GM19372 (cell line): ENCODE results near the gene ZC3H7B.

Experiments
- ATAC-seq: cut with Tn5 transposase; IDR thresholded peaks from one replicate; pipeline ENCODE4 v1.9.1; 2021; ENCODE audit warnings: mild to moderate bottlenecking, low read depth, moderate library complexity; ENCODE audit not compliant: unreplicated experiment

The ZC3H7B gene

DNA sequence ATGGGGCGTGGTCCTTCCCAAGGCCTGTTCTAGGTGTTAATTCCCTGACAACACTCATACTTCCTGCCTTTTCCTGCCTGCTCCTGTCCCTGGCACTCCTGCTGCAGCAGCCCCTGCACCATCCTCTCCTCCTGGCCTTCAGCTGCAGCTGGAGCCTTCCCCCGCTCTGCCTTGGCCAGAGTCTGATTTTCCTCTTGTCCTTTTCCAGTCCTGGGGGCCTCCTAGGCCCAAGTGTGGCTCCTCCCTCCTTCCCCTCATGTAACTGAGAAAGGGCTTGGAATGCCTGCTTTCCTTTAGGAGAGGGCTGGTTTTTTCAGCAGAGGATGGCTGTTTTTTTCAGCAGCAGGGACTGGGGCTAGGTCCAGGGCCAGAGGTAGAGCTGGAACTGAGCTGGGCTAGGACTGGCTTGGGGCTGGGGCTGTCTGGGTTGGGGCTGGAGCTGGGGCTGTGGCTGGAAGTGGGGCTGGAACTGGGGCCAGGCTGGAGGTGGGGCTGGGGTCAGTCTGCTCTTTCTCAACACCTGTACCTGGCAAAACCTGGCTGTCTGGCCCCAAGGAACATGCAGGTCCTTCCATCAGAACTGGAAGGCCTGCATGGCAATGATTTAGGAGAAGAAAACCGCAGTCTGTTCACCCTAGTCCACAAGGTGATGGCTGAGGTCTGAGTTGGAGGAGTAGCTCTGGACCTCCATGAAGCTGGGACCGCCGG, 23.6 kb downstream of the ZC3H7B start:
- no peak for ATAC-seq

DNA sequence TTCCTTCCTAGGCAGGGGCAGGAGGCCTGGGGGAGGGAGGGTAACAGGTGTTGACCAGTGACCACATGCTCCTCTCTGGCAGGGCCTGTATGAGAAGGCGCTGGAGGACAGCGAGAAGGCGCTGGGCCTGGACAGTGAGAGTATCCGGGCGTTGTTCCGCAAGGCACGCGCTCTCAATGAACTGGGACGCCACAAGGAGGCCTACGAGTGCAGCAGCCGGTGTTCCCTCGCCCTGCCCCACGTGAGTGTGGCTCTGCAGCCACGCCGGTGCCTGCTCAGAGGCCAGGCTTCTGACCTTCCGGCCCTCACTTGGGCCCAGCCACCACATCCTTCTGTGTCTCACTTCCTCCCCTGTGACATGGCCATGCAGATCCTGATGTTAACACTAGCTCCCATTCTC, 25.8 kb downstream of the ZC3H7B start:
- no peak for ATAC-seq

GRCh38 chr22:41330169-41330568, 28.8 kb downstream of the ZC3H7B start:
- ATAC-seq = no peak

- no peak for ATAC-seq
Observed at GRCh38 chr22:41332217-41332939, 31.1 kb downstream of the ZC3H7B start.

GRCh38 chr22:41333806-41334205, 32.5 kb downstream of the ZC3H7B start:
- ATAC-seq = no peak

DNA sequence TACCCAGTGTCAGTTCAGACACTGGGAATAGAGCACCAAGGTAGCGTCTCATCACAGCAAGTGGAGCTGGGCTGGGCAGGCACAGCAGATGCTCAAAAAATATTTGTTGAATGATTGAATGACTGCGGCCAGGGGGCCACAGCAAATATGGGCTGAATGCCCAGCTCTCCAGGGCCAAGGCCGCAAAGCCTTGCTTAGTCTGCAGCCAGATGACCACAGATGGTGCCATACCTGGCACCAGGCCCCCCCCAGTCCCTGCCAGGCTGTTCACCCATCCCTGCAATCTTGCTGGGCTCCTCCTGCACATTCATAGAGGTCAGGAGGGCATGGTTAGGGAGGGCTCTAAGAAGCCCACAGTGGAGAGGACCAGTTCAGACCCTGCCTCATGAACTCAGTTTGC, 32.9 kb downstream of the ZC3H7B start:
- no peak for ATAC-seq

GRCh38 chr22:41334951-41335635, 33.8 kb downstream of the ZC3H7B start:
- ATAC-seq = no peak

DNA sequence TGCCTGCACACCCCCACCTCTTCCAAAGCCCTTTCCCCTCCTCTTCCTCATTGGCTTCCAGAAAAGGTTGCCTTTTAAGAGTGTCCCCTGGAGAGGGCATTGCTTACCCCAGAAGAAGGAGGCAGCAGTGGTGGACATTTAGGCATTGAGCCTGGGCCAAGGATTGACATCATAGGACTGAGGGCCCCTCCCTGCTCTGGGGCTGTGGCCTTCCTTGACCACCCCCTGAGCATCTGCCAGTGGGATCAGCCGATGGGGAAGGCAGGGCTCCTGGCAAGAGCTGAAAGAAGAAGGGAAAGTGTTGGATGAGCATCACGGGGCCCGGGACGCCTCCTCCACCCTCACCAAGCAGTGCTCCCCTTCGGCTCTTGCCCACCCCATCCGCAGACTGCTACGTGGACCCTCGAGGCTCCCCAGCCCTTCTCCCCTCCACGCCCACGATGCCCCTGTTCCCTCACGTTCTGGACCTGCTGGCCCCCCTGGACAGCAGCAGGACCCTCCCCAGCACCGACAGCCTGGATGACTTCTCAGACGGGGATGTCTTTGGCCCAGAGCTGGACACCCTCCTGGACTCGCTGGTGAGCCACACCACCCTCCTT, 37.4 kb downstream of the ZC3H7B start:
- ATAC-seq = no peak

GRCh38 chr22:41339823-41340222, 38.5 kb downstream of the ZC3H7B start:
- ATAC-seq = no peak

GRCh38 chr22:41340357-41340756, 39.0 kb downstream of the ZC3H7B start:
- no peak for ATAC-seq

GRCh38 chr22:41341012-41341411, 39.7 kb downstream of the ZC3H7B start:
- no peak for ATAC-seq

GRCh38 chr22:41341990-41342389, 40.7 kb downstream of the ZC3H7B start:
- ATAC-seq = no peak

GRCh38 chr22:41343300-41343699, 42.0 kb downstream of the ZC3H7B start:
- ATAC-seq = no peak

GRCh38 chr22:41343717-41344116, 42.4 kb downstream of the ZC3H7B start:
- no peak for ATAC-seq

DNA sequence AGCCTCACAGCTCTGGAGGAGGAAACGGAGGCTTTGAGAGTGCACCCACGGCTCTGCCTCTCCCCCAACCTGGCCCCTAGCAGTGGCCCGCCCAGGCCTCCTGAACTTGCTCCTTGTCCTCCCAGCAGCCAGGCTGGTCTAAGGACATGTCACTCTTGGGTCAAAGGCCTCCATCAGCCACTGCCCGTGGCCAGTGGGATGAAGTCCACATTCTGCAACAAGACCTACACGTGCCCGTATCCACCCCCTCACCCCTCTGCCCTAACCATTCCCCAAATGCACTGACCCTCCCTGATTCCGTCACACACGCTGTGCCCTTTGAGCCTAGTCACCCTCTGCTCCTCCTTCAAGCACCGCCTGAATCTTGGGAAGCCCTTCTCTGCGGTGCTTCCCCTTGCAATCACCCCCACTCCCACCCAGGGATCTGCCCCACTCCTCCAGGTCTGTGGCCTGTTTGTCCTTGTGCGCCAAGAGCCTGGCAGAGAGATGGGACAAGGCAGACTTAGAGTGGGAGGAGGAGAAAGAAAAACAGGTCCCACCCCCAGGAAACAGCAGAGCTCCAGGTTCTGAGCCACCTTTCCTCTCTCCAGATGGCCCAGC, 43.0 kb downstream of the ZC3H7B start:
- ATAC-seq = no peak

DNA sequence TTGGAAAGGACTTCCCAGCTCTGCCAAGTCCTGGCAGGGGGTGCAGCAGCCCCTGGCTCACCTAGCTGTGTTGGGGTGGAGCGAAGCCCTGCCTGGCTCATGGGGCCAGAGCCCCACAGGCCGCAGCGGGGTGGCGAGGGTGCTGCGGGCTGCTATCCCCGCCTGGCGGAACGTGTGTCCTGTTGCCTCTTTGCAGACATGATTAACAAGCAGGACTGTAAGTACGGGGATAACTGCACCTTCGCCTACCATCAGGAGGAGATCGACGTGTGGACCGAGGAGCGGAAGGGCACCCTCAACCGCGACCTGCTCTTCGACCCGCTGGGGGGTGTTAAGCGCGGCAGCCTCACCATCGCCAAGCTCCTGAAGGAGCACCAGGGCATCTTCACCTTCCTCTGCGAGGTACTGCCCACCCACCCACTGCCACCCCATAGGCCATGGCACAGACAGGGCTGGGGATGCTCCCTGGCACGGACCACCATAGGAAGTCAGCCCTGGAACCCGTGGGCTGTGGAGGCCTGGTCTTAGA, 44.5 kb downstream of the ZC3H7B start:
- no peak for ATAC-seq

DNA sequence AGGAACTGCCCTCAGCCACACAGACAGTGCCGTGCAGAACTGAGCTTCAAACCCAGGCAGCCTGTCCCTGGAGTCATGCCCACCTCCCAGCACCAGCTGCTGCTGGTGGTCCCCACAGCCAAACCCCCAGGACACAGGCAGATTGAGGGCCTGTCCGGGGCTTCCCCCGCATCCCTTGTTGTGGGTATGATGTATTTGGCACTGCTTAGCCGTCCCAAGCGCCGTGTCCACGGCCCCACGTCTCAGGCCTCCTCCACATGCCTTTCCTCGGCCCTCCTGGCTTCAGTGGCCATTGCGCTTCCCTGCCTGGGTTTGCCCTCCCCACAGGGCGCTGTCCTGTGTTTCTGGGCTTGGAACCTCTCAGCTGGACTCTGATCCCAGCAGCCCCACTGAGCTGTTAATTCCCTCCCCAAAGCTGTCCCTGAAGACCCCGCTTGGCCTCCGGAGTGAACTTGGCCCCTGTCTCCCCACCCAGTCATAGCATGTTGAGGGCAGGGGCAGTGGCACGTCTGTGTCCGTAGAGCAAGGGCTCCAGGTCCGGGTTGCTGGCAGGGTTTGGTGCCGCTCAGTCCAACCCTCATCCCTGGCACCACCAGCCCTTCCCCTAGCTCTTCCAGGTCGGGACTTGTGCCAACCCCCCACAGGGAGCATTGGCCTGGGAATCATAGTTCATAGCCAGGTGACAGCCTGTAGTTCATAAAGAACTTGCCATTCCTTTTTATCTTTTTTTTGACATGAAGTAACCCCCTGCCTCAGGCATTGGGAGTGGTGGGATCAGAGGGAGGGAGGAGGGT, 45.9 kb downstream of the ZC3H7B start:
- ATAC-seq = no peak

GRCh38 chr22:41348964-41349484, 47.7 kb downstream of the ZC3H7B start:
- ATAC-seq = no peak

GRCh38 chr22:41350087-41350486, 48.8 kb downstream of the ZC3H7B start:
- no peak for ATAC-seq

- no peak for ATAC-seq
Observed at GRCh38 chr22:41351011-41351410, 49.7 kb downstream of the ZC3H7B start.
